GM12878 (cell line): ENCODE data around the gene CRTC2. TPM values are rescaled to one million over a fixed set of nuclear protein-coding genes. Genes with fewer than 3 reads are reported as not detected.
A peak's percentile ranks its signal among the peaks of the same experiment; 100 is the strongest.

ENCODE experiments used
- BACH1 ChIP-seq: fragments of 450-650 bp; IDR thresholded peaks from 2 replicates; pipeline ENCODE4 v1.6.1; 2017; ENCODE audit warnings: mild to moderate bottlenecking, borderline replicate concordance
- BCLAF1 ChIP-seq: fragments of 450-650 bp; IDR thresholded peaks from 2 replicates; pipeline ENCODE4 v1.6.1; 2017; ENCODE audit warnings: antibody characterized with exemption, mild to moderate bottlenecking, moderate library complexity
- BRCA1 ChIP-seq: IDR thresholded peaks from 2 replicates; pipeline ENCODE4 v1.6.1; 2011; ENCODE audit warnings: low read depth, low read length, improper control_type of control experiment
- CBX5 ChIP-seq: sonication (generic); IDR thresholded peaks from 2 replicates; pipeline ENCODE4 v1.6.1; 2016; ENCODE audit warnings: low read depth, moderate library complexity, mild to moderate bottlenecking, inconsistent platforms
- CHD2 ChIP-seq: IDR thresholded peaks from 2 replicates; pipeline ENCODE4 v1.6.1; 2011; ENCODE audit warnings: low read depth, low read length, improper control_type of control experiment, borderline replicate concordance
- ELK1 ChIP-seq: IDR thresholded peaks from 2 replicates; pipeline ENCODE4 v1.6.1; 2012; ENCODE audit warnings: low read depth, low read length, improper control_type of control experiment
- FOXM1 ChIP-seq: IDR thresholded peaks from 2 replicates; pipeline ENCODE4 v1.6.1; 2012; ENCODE audit warnings: low read depth, mild to moderate bottlenecking, inconsistent platforms, low read length, moderate library complexity
- IKZF1 ChIP-seq: fragments of 450-650 bp; conservative IDR thresholded peaks from 2 replicates; pipeline ENCODE4 v1.6.1; 2017; ENCODE audit warnings: antibody characterized with exemption, mild to moderate bottlenecking
- IRF4 ChIP-seq: IDR thresholded peaks from 2 replicates; pipeline ENCODE4 v1.6.1; 2011; ENCODE audit warnings: low read depth, low read length
- JUNB ChIP-seq: IDR thresholded peaks from 2 replicates; pipeline ENCODE4 v1.6.1; 2016; ENCODE audit warnings: antibody characterized with exemption, mild to moderate bottlenecking
- KAT2A ChIP-seq: conservative IDR thresholded peaks from 2 replicates; pipeline ENCODE4 v1.6.1; 2011; ENCODE audit warnings: low read depth, low read length; ENCODE audit not compliant: control insufficient read depth
- MTA3 ChIP-seq: IDR thresholded peaks from 2 replicates; pipeline ENCODE4 v1.6.1; 2012; ENCODE audit warnings: low read length, inconsistent platforms, borderline replicate concordance
- MYB ChIP-seq: fragments of 150-350 bp; IDR thresholded peaks from 2 replicates; pipeline ENCODE4 v1.6.1; 2014; ENCODE audit warnings: mild to moderate bottlenecking, low read depth, low read length, borderline replicate concordance
- MYC ChIP-seq: IDR thresholded peaks from 2 replicates; pipeline ENCODE4 v1.6.1; 2011; ENCODE audit warnings: mild to moderate bottlenecking, low read length, moderate library complexity, inconsistent platforms; ENCODE audit not compliant: insufficient read depth, insufficient replicate concordance, insufficient read length, severe bottlenecking
- RAD21 ChIP-seq: IDR thresholded peaks from 2 replicates; pipeline ENCODE4 v1.6.1; 2011; ENCODE audit warnings: mild to moderate bottlenecking, low read depth, low read length, moderate library complexity; ENCODE audit not compliant: insufficient read depth
- RELA ChIP-seq: fragments of 450-650 bp; IDR thresholded peaks from 2 replicates; pipeline ENCODE4 v1.8.0; 2014; ENCODE audit warnings: borderline replicate concordance; ENCODE audit not compliant: partially characterized antibody
- SIX5 ChIP-seq: IDR thresholded peaks from 2 replicates; pipeline ENCODE4 v1.6.1; 2011; ENCODE audit warnings: mild to moderate bottlenecking, low read depth, low read length, moderate library complexity; ENCODE audit not compliant: severe bottlenecking
- SKIL ChIP-seq: fragments of 450-650 bp; IDR thresholded peaks from 2 replicates; pipeline ENCODE4 v1.6.1; 2017; ENCODE audit warnings: mild to moderate bottlenecking, low read depth, inconsistent platforms; ENCODE audit not compliant: poor library complexity, severe bottlenecking
- SMAD5 ChIP-seq: IDR thresholded peaks from 2 replicates; pipeline ENCODE4 v1.6.1; 2016; ENCODE audit warnings: antibody characterized with exemption, low read depth
- TAF1 ChIP-seq: IDR thresholded peaks from 2 replicates; pipeline ENCODE4 v1.6.1; 2011; ENCODE audit warnings: mild to moderate bottlenecking, low read depth, low read length, borderline replicate concordance
- TARDBP ChIP-seq: IDR thresholded peaks from 2 replicates; pipeline ENCODE4 v1.6.1; 2016; ENCODE audit warnings: borderline replicate concordance
- TCF3 ChIP-seq: IDR thresholded peaks from 2 replicates; pipeline ENCODE4 v1.6.1; 2012; ENCODE audit warnings: low read depth, mild to moderate bottlenecking, low read length, borderline replicate concordance; ENCODE audit not compliant: insufficient read depth
- USF1 ChIP-seq: IDR thresholded peaks from 2 replicates; pipeline ENCODE4 v1.6.1; 2011; ENCODE audit warnings: borderline replicate concordance, low read depth, mild to moderate bottlenecking, moderate library complexity, mixed read lengths, low read length; ENCODE audit not compliant: insufficient read depth; ENCODE audit errors: extremely low read length
- ZBED1 ChIP-seq: IDR thresholded peaks from 2 replicates; pipeline ENCODE4 v1.6.1; 2016; ENCODE audit warnings: borderline replicate concordance
- ZNF24 ChIP-seq: fragments of 450-650 bp; IDR thresholded peaks from 2 replicates; pipeline ENCODE4 v1.6.1; 2017; ENCODE audit warnings: antibody characterized with exemption, mild to moderate bottlenecking
- polyA plus RNA-seq, 11 experiments: library from polyadenylated mRNA; depleted of rRNA in 4 of 11; unstranded in 6 of 11; stranded (reverse) in 5 of 11; fragments of >200 nt; fragmentation: Nextera tagmentation in 4 of 11; fragmentation: Illumina TruSeq in 1 of 11; extraction: Ambion mirVana in 4 of 11; extraction: Trizol in 1 of 11; gene quantifications; 1 replicate in 1 of 11; 2 replicates in 10 of 11; pipeline versions ENCODE4 v1.2.1 to v1.2.3, GENCODE V29; 2011 to 2016; ENCODE audit warnings: inconsistent platforms in 2 of 11, missing spikeins in 2 of 11, low read depth in 1 of 11
- total RNA-seq, 4 experiments: library from RNA; depleted of rRNA in 3 of 4; stranded (reverse); fragments of >200 nt in 3 of 4; fragmentation: Illumina TruSeq in 1 of 4; extraction: Trizol in 1 of 4; gene quantifications; 2 replicates each; pipeline versions ENCODE4 v1.2.1 to v1.2.3, GENCODE V29; 2013 to 2021

The CRTC2 gene
- total and polyA plus RNA-seq, 10 of the 15 experiments (the other 5 are each of a cell fraction or from before 2014, with no cell fraction given): 5.1 to 57.9 (median 32.7) TPM

- TF ChIP-seq MYC (no peak), ZBED1 (no peak), BRCA1 (no peak), BCLAF1 (no peak), CHD2 (no peak), ELK1 (no peak), JUNB (no peak), BACH1 (no peak), ZNF24 (no peak), IRF4 (no peak), USF1 (no peak), KAT2A (no peak), SIX5 (no peak), CBX5 (no peak), RAD21 (no peak), TAF1 (no peak), SKIL (peak; percentile 86), RELA (no peak), TARDBP (no peak), SMAD5 (no peak), FOXM1 (no peak), IKZF1 (peak; percentile 53), TCF3 (no peak), MYB (no peak), MTA3 (no peak)
These were observed 5.5 kb upstream of the CRTC2 start (continued) for GRCh38 chr1:153963850-153964331.
